ENCODE measurements around the gene TGFBR3L.

GRCh38 chr19:7907544-7907943 lies 7.1 kb upstream of the TGFBR3L start:
- no peak for TF ChIP-seq CTCF (IDR thresholded peaks at IDR 0.05)
- no peak for TF ChIP-seq IRF1 (CRISPR knock-in tag; IDR thresholded peaks at IDR 0.05)
- TF ChIP-seq USF2 (CRISPR knock-in tag; IDR thresholded peaks at IDR 0.05) = no peak
- no peak for TF ChIP-seq SMAD4 (CRISPR knock-in tag; IDR thresholded peaks at IDR 0.05)
- no peak for TF ChIP-seq GABPB1 (CRISPR knock-in tag; IDR thresholded peaks at IDR 0.05)
- no peak for TF ChIP-seq ATF3 (CRISPR knock-in tag; conservative IDR thresholded peaks at IDR 0.05)
- no peak for TF ChIP-seq PREB (CRISPR knock-in tag; IDR thresholded peaks at IDR 0.05; ENCODE audit: borderline replicate concordance)
- no peak for TF ChIP-seq JUN (CRISPR knock-in tag; IDR thresholded peaks at IDR 0.05)
- TF ChIP-seq FOXP1 (CRISPR knock-in tag; IDR thresholded peaks at IDR 0.05; ENCODE audit: borderline replicate concordance) = no peak
- no peak for TF ChIP-seq NR1H2 (CRISPR knock-in tag; IDR thresholded peaks at IDR 0.05)
- no peak for TF ChIP-seq NR3C1 (CRISPR knock-in tag; conservative IDR thresholded peaks at IDR 0.05; ENCODE audit: low read depth)
- TF ChIP-seq MAX (CRISPR knock-in tag; IDR thresholded peaks at IDR 0.05) = no peak
- no peak for TF ChIP-seq NFE2L1 (CRISPR knock-in tag; IDR thresholded peaks at IDR 0.05)
- no peak for TF ChIP-seq ELF4 (CRISPR knock-in tag; IDR thresholded peaks at IDR 0.05; ENCODE audit: low read depth)
